CD4-positive, alpha-beta T cell treated with Interleukin-1 beta for 1 hour (primary cell): Measurements from ENCODE around the gene MPI.
"Not testable (repeated sequence)": the region's sequence is repeated elsewhere in the genome, so short reads cannot be mapped to it uniquely, and the experiment has no call there.

Experiments used
- DNase-seq, 2 donors: peaks; one replicate each; pipeline ENCODE4 v3.0.0-alpha.2; 2020 to 2022

MPI gene

GRCh38 chr15:74864296-74864695 lies 25.5 kb upstream of the MPI start:
- DNase-seq, result no peak

DNA sequence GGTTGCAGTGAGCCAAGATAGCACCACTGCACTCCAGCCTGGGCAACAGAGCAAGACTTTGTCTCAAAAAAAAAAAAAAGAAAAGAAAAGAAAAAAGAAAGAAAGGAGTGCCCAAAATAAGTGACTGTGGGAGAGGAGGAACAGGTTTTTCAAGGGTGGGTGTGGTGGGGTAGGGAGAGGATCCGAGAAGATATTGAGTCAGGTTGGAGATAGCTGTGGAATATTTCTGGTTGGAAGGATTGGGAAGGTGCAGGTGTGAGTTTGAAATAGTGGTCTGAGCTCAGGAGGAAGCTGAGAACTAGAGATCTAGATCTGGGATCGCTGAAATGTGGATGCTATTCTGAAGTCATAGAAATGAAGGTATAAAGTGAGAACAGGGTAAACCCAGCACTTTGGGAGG lies 24.5 kb upstream of the MPI start:
- DNase-seq, result no peak

DNA sequence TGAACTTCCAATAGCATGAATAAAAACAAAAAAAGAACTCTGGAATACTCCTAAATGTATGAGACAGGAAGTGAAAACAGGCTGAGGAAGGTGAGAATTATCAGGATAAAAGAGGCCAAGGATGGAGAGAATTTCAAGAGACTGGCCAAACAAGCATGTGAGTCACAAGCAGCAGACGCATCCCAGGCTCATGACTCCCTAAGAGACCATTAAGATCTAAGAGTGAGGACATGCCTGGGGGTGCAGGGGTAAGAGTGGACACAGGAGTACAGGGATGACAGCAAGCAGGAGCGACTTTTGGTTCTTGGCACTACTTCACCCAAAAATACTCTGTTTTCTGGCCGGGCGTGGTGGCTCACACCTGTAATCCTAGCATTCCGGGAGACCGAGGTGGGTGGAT lies 23.8 kb upstream of the MPI start:
- no peak for DNase-seq

DNA sequence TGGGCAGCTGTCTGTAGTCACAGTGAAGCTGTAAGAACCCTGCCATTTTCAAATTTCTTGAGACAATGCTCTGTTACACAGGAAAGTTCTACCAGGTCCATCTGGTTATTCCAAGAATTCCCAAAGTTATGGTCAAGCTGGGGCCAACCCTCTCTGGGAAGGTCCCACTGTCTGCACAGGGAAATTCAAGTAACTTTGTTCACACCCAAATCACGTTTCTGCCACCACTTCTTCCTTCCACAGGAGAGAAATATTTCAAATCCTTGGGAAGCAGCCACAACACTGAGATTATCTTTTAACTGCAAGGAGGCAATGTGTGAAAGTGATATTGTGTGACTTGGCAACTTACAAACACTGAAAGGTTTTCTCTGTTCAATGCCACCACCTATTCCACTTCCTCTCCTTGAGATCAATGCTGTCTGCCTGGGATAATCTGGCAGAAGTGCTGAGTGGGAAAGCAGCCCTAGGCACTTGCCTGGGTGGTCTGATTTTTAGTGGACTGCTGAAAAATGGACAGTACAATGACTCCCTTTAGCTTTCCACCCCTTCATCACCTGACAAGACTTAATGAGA lies 22.3 kb upstream of the MPI start:
- no peak for DNase-seq

- no peak for DNase-seq
Observed at GRCh38 chr15:74868059-74868458, 21.8 kb upstream of the MPI start.

- no peak for DNase-seq
Observed at GRCh38 chr15:74869372-74869725, 20.5 kb upstream of the MPI start.

GRCh38 chr15:74869726-74870407 lies 20.0 kb upstream of the MPI start:
- DNase-seq, result peak; percentile 35 to 56

GRCh38 chr15:74870436-74871215 lies 19.2 kb upstream of the MPI start:
- DNase-seq, result no peak

DNA sequence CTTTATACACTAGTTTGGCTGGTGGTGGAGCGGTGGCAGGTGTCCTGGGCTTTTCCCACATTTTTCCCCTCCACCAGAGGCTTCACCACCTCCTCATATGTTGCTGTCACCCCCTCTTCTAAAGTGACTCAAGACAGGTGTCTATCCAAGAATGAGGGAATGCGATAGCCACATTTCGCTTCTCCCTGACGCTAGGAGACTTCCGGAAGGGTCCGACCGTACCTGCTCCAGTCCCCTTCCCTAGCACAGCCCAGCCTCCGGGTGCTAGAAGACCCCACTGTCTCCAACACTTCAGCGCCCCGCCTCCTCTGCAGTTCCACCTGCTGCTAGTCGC lies 17.2 kb upstream of the MPI start:
- DNase-seq, result no peak

- peak; percentile 91 to 93 for DNase-seq
Observed at GRCh38 chr15:74873036-74873755, 16.6 kb upstream of the MPI start, which contains the start of gene SCAMP2. TSS of gene SCAMP2 (minus strand) at chr15:74873365. CDS start at chr15:74873255, 110 bp downstream.

DNA sequence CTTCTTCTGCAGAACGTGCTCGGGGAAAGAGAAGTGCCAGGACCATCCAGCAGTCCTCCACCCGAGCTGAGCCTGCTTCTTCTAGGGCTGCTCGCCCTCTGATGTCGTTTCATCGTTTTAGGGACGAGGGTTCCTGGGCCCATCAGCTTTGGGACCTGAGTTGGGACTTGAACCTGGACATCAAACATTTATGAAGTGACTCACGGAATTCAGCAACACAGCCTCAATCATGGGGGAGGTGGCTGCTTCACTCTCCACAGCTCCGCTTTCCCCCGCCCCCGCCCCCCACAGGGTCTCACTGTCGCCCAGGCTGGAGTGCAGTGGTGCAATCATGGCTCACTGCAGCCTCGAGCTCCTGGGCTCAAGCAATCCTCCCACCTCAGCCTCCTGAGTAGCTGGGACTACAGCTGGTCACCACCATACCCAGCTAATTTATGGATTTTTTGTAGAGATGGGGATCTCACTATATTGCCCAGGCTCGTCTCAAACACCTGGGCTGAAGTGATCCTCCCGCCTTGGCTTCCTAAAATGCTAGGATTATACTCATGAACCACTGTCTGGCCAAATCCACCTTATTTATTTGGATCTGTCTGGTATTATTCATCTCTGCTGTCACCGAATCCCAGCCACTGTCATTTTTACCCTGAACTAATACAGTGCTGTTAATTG lies 16.0 kb upstream of the MPI start:
- peak in 1 of 2 donors; percentile 24 for DNase-seq

DNA sequence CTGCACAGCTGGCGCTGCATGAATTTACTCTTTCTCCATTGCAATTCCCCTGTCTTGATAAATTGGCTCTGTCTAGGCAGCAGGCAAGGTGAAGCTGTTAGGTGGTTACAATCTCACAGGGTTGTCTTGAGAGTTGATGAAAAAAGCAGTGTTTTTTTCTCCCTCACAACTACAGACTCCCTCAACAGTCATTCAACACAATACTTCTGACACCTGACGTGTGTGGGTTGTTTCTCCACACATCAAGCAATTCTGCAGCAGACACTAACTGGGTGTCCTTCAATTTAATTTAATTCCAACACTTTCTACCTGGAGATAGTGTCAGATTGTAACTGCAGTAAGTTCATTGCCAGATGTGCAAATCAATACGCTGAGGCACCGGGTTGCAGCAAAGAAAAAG lies 11.6 kb upstream of the MPI start:
- no peak for DNase-seq

GRCh38 chr15:74882528-74882927 lies 7.3 kb upstream of the MPI start:
- DNase-seq, result no peak

DNA sequence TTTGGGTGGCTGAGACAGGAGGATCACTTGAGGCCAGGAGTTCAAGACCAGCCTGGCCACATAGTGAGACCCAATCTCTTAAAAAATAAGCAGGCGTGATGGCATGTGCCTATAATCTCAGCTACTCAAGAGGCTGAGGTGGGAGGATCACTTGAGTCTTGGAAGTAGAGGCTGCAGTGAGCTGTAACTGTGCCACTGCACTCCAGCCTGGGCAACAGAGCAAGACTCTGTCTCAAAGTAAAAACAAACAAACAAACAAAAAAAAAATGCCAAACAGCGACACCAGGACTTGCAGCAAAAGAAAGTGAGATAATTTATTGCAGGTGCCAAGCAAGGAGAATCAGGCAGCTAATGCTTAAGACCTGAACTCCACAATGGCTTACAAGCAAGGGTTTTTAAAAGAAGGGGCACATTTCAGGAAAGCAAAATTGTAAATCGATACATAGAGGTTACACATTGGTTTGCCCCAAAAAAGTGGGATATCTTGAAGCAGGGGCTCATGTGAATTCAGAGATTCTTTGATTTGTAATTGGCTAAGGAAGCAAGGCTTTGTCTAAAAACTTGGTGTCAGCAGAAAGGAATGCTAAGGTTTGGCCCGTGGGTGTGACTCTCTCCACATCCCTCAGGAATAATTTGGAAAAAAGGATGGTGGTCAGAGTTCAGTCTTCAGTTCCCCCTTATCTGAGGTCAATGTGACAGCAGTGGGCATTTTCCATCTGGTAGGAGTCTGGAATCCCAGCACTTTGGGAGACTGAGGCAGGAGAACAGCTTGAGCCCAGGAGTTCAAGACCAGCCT lies 5.2 kb upstream of the MPI start:
- DNase-seq, result no peak

- no peak for DNase-seq
Observed at GRCh38 chr15:74885461-74885860, 4.4 kb upstream of the MPI start.

GRCh38 chr15:74887537-74888193 lies 2.2 kb upstream of the MPI start:
- not testable (repeated sequence) for DNase-seq

DNA sequence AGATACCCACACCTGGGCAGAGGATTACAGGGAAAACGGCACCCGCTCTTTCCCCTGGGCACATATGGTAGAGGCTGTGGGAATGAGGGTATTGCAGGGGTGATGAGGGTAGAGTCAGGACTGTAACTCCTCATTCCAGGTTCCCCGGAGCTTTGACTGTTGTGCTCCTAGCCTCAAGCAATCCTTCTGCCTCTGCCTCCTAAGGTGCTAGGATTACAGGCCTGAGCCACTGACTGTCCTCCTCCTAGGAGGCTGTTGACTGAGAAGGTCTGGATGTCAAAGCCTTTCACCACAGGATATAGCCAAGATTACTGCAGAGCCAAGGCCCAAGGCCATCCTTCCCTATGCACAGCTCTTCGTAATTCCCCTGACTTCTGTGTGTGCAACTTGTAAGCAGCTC lies 1.1 kb upstream of the MPI start:
- DNase-seq, result no peak

DNA sequence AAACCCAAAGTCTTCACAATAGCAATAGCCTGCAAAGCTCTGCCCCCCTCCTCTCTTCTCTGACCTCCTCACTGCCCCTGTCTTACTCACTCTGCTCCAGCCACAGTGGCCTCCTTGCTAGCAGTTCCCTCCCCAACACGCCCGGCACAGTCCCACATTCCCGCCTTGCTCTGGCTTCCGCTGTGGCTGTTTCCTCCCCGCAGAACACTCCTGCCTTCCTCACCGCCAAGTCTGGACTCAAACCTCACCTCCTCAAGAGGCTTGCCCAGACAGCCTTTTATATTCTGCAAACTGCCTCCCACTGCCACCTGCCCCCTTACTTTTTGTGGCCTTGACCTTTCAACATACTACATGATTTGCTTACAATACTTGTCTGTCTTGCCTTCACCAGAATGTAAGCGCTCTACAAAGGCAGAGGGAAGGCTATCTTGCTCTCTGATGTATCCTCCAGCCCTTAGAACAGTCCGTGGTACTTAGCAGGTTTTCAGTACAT lies 406 bp upstream of the MPI start:
- DNase-seq, result no peak

GRCh38 chr15:74890665-74890960 lies 771 bp downstream of the MPI start:
- DNase-seq, result no peak

DNA sequence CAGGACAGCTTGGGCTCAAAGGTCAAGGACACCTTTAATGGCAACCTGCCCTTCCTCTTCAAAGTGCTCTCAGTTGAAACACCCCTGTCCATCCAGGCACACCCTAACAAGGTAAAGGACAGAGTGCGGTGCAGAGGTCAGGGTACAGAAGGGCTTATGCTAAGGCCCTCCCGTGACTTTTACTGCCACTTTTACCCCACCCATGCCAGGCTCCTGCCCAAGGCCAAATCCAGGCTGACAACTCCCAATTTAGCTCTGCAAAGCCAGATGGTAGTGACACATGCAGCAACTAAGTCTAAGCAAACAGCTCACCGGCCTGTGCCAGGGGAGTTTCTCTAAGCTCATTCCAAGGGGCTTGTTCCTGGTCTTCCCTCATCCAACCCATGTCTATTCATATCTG lies 1.6 kb downstream of the MPI start:
- no peak for DNase-seq

- DNase-seq, result no peak
Observed at GRCh38 chr15:74892313-74892712, 2.5 kb downstream of the MPI start.

- no peak for DNase-seq
Observed at GRCh38 chr15:74892931-74893330, 3.1 kb downstream of the MPI start.
